Measurements from ENCODE around the gene GRIK4.

DNA sequence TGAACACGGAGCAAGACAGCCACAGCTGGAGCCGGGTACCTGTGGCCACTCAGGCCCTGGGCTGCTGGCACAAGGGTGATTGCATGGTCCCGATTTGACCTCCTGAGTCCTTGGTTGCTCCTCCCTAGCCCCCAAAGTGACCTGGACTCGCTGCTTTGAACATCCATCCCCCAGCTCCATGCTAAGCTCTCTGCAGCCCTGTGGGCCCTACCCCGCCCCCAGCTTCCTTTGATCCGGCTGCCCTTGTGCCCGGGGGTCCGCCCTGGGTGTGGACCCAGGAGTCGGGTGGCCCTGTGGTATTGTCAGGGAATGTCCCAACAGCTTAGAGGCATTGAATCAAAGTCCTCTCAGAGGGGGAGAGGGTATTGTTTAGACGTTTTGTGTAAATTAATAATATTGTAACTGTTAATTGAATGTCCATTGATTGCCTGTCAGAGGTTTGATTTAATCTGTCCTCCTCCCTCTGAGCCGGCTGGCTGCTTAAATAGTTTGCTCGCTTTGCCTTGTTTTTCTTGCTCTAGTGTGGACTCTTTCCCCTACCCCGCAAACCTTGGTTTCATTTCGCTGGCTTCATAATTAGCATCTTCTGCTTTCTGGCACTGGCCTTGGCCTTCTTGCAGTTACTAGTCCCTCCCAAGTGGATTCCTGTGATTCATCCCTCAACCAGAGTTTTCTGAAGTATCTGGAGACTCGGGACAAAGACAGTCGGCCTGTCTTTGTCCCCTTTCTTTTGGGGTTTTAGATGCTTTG, 20.7 kb downstream of the GRIK4 start:
- TF ChIP-seq, protein P1, sequence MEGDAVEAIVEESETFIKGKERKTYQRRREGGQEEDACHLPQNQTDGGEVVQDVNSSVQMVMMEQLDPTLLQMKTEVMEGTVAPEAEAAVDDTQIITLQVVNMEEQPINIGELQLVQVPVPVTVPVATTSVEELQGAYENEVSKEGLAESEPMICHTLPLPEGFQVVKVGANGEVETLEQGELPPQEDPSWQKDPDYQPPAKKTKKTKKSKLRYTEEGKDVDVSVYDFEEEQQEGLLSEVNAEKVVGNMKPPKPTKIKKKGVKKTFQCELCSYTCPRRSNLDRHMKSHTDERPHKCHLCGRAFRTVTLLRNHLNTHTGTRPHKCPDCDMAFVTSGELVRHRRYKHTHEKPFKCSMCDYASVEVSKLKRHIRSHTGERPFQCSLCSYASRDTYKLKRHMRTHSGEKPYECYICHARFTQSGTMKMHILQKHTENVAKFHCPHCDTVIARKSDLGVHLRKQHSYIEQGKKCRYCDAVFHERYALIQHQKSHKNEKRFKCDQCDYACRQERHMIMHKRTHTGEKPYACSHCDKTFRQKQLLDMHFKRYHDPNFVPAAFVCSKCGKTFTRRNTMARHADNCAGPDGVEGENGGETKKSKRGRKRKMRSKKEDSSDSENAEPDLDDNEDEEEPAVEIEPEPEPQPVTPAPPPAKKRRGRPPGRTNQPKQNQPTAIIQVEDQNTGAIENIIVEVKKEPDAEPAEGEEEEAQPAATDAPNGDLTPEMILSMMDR (conservative IDR thresholded peaks at IDR 0.05; ENCODE audit: low read length), result no peak
- no peak for TF ChIP-seq EZH2phosphoT487 (IDR thresholded peaks at IDR 0.05; ENCODE audit: borderline replicate concordance)
